LNCaP clone FGC (cell line): Measurements from ENCODE around the gene COL18A1.

Source experiments
- DNase-seq: peaks from one replicate; pipeline ENCODE4 v3.0.0-alpha.2; 2011; ENCODE audit warnings: low read depth
- H3K4me3 ChIP-seq: 2 replicates; pipeline ENCODE4 v1.5.1; 2011; ENCODE audit warnings: mild to moderate bottlenecking, low read depth, low read length, control low read depth
- TF ChIP-seq, protein P1 (sequence below): IDR thresholded peaks from 2 replicates; pipeline ENCODE4 v1.5.1; 2012; ENCODE audit warnings: mild to moderate bottlenecking; ENCODE audit not compliant: control insufficient read depth, insufficient read depth; ENCODE audit errors: extremely low read depth

The COL18A1 gene

DNA sequence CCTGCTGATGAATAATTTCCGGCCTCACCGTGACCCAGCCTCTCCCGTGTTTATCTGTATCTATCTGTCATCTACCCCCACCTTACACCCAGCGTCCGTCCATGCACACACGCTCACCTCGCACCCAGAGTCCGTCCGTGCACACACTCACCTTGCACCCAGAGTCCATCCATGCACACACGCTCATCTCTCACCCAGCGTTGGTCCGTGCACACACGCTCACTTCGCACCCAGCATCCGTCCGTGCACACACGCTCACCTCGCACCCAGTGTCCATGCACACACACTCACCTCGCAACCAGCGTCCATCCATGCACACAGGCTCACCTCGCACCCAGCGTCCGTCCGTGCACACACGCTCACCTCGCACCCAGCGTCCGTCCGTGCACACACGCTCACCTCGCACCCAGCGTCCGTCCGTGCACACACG, 25.0 kb upstream of the COL18A1 start:
- TF ChIP-seq, protein P1, sequence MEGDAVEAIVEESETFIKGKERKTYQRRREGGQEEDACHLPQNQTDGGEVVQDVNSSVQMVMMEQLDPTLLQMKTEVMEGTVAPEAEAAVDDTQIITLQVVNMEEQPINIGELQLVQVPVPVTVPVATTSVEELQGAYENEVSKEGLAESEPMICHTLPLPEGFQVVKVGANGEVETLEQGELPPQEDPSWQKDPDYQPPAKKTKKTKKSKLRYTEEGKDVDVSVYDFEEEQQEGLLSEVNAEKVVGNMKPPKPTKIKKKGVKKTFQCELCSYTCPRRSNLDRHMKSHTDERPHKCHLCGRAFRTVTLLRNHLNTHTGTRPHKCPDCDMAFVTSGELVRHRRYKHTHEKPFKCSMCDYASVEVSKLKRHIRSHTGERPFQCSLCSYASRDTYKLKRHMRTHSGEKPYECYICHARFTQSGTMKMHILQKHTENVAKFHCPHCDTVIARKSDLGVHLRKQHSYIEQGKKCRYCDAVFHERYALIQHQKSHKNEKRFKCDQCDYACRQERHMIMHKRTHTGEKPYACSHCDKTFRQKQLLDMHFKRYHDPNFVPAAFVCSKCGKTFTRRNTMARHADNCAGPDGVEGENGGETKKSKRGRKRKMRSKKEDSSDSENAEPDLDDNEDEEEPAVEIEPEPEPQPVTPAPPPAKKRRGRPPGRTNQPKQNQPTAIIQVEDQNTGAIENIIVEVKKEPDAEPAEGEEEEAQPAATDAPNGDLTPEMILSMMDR, result no peak
- no peak for DNase-seq
- no peak overlapping the region for H3K4me3 ChIP-seq

DNA sequence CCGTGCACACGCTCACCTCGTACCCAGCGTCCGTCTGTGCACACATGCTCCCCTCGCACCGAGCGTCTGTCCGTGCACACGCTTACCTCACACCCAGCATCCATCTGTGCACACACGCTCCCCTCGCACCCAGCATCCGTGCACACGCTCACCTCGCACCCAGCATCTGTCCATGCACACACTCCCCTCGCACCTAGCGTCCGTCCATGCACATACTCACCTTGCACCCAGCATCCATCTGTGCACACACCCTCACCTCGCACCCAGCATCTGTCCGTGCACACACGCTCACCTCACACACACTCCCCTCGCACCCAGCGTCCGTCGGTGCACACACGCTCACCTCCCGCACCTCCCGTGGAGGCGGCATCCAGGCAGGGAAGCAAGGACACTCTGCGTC, 24.4 kb upstream of the COL18A1 start:
- TF ChIP-seq, protein P1, result no peak
- no peak overlapping the region for H3K4me3 ChIP-seq
- no peak for DNase-seq

DNA sequence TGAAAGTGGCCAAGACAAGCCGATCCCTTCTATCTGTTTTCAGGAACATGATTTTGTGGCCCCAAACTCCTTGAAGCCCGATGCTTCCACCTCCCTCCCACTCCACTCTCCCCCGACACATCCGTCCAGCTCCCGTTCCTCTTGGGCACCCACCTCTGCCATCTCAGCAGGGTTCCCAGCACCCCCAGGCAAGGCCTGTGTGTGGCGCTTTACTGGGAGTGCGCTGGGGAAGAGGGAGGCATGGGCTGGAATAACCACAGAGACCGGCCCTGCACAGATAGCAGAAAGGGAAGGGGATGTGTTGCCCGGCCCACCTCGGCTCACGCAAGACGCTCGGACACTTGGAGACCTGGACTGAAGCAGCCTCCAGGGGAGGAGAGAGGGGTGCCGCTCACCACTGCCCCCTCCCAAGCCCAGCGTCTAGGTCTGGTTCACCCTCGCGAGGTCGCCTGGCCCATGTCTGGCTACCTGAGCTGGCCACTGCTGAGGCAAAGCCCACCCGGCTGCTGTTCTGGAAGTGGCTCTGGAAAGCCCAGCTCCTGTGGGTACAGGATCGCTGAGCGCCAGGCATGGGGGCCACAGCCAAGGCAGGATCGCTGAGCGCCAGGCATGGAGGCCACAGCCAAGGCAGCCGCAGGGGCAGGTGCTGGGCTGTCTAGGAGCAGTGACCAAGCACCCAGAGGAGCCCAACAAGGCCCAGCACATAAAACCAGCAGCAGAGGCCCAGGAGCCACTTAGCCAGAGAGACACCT, 23.8 kb upstream of the COL18A1 start:
- TF ChIP-seq, protein P1, result no peak
- no peak overlapping the region for H3K4me3 ChIP-seq
- DNase-seq, result no peak

DNA sequence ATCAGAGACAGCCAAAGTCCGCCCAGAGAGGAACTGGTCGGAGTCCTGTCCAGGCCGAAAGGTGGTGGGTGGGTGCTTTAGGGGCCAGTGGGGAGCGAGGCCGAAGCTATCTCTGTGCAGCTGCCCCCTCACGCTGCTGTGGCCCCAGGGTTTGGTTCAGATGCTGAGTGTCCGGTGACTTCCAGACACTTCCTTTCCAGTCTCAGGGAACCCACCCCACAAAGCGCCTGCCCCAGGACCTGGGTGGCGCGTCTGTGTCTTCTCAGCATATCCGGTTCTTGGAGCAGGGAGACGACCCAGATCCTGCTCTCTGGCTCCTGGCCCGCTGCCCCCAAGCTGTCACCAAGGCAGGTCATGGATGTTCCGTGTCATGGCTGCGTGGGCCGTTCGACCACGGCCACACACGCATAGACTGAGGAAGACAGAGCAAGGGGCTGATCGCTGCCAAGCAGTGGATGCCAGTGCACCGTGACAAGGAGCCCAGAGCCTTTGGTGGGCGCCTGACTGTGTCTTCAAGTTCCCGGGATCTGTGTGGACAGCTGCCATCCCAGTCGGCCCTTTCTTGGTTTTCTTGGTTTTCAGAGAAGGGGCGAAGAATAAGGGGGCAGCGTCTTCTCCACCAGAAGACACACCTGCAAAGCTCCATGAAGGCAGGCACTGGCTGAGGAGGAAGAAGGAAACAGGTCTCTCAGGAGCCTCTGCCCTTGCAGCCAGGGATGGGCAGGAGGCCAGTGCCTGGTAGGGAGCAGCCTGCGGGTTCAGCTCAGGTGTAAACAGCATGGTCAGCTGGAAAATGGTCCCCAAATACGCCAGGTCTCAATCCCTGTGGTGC, 22.9 kb upstream of the COL18A1 start:
- no peak overlapping the region for H3K4me3 ChIP-seq
- TF ChIP-seq, protein P1, result no peak
- no peak for DNase-seq

DNA sequence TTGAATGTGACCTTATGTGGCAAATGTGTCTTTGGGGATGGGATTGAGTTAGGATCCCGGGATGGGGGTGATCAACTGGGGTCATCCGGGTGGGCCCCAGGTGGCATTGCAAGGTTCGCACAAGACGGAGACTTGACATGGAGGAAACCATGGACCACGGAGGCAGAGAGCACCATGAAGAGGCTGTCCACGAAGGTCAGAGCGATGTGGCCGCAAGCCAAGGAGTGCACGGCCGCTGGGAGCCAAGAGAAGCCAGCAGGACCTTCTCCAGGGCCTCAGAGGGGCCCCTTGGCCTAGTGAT, 22.3 kb upstream of the COL18A1 start:
- no peak for DNase-seq
- TF ChIP-seq, protein P1, result no peak
- no peak overlapping the region for H3K4me3 ChIP-seq

DNA sequence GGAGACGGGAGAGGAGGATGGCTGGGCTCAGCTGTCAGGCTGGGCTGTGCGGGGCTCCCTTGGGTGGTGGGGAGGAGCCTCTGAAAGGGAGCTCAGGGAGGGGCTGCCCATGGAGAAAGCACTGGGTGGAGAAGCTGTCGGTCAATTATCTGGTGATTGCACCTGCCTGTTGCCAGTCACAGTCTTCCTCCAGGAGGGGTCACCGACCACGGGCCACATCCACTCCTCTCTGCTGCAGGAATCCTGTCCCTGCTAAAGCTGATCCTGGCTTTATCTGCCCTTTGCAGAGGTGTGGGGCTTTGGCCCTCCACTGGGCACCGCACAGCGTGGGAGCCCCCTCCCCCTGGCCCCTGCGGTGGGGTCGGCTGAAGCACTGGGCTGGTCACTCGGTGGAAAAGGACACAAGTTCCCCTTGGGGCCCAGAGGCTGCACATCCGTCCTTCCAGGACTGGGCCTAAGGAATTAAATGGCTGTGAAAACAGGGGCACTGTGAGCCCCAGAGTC, 21.8 kb upstream of the COL18A1 start:
- no peak for DNase-seq
- TF ChIP-seq, protein P1, result no peak
- H3K4me3 ChIP-seq, result no peak overlapping the region
